Measurements from ENCODE around the gene NCR3LG1. TPM values are rescaled to one million over a fixed set of nuclear protein-coding genes. Genes with fewer than 3 reads are reported as not detected.
A peak's percentile ranks its signal among the peaks of the same experiment; 100 is the strongest.

Gene NCR3LG1
- total and polyA plus RNA-seq, 9 of the 15 experiments (the other 6 are each of a cell fraction or from before 2014, with no cell fraction given) = 4.1 to 39.8 (median 25.1) TPM

DNA sequence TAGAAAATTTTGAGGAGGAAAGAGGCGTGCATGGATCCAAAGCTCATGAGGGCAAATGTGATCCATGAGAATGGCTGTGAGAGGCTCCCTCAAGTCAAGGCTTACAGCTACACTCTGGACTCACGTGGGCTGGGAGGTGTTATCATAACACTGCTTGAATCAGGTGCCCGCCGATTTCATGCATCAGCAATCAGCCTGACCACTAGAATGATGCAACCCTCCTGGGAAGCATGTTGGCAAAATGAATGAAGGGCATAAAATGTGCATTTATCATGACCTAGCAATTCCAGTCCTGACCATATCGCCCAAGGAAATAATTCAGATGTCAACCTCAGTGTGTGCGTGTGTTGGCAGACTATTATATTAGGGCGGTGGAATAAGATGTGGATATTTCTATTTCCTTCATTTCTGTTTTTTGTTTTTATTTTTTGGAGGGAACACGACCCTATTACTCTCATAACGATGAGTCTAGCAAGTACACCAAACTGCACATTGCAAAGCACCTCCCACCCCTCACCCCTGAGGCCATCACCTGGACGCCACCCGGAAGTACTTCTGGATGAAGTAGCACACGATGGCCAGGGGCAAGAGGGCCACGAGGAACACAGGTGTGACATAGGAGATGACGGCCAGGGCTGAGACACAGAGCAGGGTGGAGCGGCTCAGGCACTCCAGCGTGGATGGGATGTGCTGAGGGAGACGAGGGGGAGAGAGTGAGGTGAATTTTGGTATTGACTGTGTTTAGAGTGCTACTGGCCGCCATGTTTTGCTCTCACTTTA, 52.6 kb downstream of the NCR3LG1 start (continued):
- TF ChIP-seq, protein P1, sequence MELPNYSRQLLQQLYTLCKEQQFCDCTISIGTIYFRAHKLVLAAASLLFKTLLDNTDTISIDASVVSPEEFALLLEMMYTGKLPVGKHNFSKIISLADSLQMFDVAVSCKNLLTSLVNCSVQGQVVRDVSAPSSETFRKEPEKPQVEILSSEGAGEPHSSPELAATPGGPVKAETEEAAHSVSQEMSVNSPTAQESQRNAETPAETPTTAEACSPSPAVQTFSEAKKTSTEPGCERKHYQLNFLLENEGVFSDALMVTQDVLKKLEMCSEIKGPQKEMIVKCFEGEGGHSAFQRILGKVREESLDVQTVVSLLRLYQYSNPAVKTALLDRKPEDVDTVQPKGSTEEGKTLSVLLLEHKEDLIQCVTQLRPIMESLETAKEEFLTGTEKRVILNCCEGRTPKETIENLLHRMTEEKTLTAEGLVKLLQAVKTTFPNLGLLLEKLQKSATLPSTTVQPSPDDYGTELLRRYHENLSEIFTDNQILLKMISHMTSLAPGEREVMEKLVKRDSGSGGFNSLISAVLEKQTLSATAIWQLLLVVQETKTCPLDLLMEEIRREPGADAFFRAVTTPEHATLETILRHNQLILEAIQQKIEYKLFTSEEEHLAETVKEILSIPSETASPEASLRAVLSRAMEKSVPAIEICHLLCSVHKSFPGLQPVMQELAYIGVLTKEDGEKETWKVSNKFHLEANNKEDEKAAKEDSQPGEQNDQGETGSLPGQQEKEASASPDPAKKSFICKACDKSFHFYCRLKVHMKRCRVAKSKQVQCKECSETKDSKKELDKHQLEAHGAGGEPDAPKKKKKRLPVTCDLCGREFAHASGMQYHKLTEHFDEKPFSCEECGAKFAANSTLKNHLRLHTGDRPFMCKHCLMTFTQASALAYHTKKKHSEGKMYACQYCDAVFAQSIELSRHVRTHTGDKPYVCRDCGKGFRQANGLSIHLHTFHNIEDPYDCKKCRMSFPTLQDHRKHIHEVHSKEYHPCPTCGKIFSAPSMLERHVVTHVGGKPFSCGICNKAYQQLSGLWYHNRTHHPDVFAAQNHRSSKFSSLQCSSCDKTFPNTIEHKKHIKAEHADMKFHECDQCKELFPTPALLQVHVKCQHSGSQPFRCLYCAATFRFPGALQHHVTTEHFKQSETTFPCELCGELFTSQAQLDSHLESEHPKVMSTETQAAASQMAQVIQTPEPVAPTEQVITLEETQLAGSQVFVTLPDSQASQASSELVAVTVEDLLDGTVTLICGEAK (IDR thresholded peaks at IDR 0.05) = 0 out of 2 replicates have a peak, but pooled peaks have one; percentile 21
- TF ChIP-seq, protein P1 (CRISPR knock-in tag; IDR thresholded peaks at IDR 0.05) = no peak
- peak; percentile 73 for TF ChIP-seq NR2C2 (CRISPR knock-in tag; IDR thresholded peaks at IDR 0.05)
- TF ChIP-seq NR2C2 (tag; IDR thresholded peaks at IDR 0.05) = peak; percentile 67; the same call in 1 of the 2 replicates
- TF ChIP-seq ZFX (CRISPR knock-in tag; IDR thresholded peaks at IDR 0.05) = no peak
- TF ChIP-seq CEBPG (CRISPR knock-in tag; IDR thresholded peaks at IDR 0.05) = peak; percentile 58; the same call in 1 of the 2 replicates
- peak; percentile 53 to 89; a peak in 3 of 4 replicates for TF ChIP-seq CEBPG (tag; conservative IDR thresholded peaks at IDR 0.05 in 1 of 2, IDR thresholded peaks at IDR 0.05 in 1 of 2)
- peak; percentile 75 for TF ChIP-seq L3MBTL2 (IDR thresholded peaks at IDR 0.05)
- no peak for TF ChIP-seq FOXK2 (conservative IDR thresholded peaks at IDR 0.05 in 1 of 2, IDR thresholded peaks at IDR 0.05 in 1 of 2; ENCODE audit: low read depth in 2 of 2)
- peak; percentile 39; the same call in 1 of the 2 replicates for TF ChIP-seq BHLHE40 (IDR thresholded peaks at IDR 0.05; ENCODE audit: low read length)

Measured in K562 (cell line).